CD8-positive, alpha-beta memory T cell (primary cell): ENCODE data around the gene DGKI. TPM values are rescaled to one million over a fixed set of nuclear protein-coding genes. Genes with fewer than 3 reads are reported as not detected.
A peak's percentile ranks its signal among the peaks of the same experiment; 100 is the strongest.

ENCODE experiments used
- CTCF ChIA-PET: fragments of 350-600 bp; sonication (Branson Sonifier 250); formaldehyde crosslinking; loops from one replicate; lab custom pipeline; 2021; ENCODE audit warnings: antibody characterized with exemption; lab: Charles Lee
- POLR2A ChIA-PET: fragments of 350-600 bp; sonication (Branson Sonifier 250); formaldehyde crosslinking; loops from one replicate; lab custom pipeline; 2021; ENCODE audit warnings: antibody characterized with exemption; lab: Charles Lee
- DNase-seq, 5 donors: peaks; one replicate each; pipeline versions ENCODE4 v3.0.0 to v3.0.0-alpha.2; 2020 to 2022; ENCODE audit warnings: mixed read lengths in 1 of 5
- H3K27ac ChIP-seq: one replicate; pipeline ENCODE4 v1.7.0; 2013; ENCODE audit warnings: low read depth, mild to moderate bottlenecking, low read length, moderate library complexity
- H3K27me3 ChIP-seq: 2 replicates; pipeline ENCODE4 v1.7.0; 2013; ENCODE audit warnings: low read length, mild to moderate bottlenecking; ENCODE audit not compliant: insufficient read depth, poor library complexity, severe bottlenecking
- H3K36me3 ChIP-seq: 2 replicates; pipeline ENCODE4 v1.7.0; 2013; ENCODE audit warnings: mild to moderate bottlenecking, low read length, moderate library complexity; ENCODE audit not compliant: insufficient read depth
- H3K4me1 ChIP-seq: 2 replicates; pipeline ENCODE4 v1.7.0; 2013; ENCODE audit warnings: mild to moderate bottlenecking, low read length, moderate library complexity; ENCODE audit not compliant: insufficient read depth
- H3K4me3 ChIP-seq: 2 replicates; pipeline ENCODE4 v1.7.0; 2013; ENCODE audit warnings: mild to moderate bottlenecking, low read length
- H3K9me3 ChIP-seq: 2 replicates; pipeline ENCODE4 v1.7.0; 2013; ENCODE audit warnings: mild to moderate bottlenecking, low read length
- H3K27ac Mint-ChIP-seq, 8 donors: one replicate each; pipeline ENCODE4 v1.8.0; 2020 to 2021; ENCODE audit warnings: mixed read lengths in 8 of 8, mild to moderate bottlenecking in 6 of 8, inconsistent platforms in 3 of 8, moderate library complexity in 3 of 8
- H3K27me3 Mint-ChIP-seq, 2 donors: one replicate each; pipeline ENCODE4 v1.8.0; 2020 to 2021; ENCODE audit warnings: mixed read lengths in 2 of 2, mild to moderate bottlenecking in 1 of 2, moderate library complexity in 1 of 2
- H3K36me3 Mint-ChIP-seq, 3 donors: one replicate each; pipeline ENCODE4 v1.8.0; 2020 to 2021; ENCODE audit warnings: mixed read lengths in 3 of 3, inconsistent platforms in 1 of 3, mild to moderate bottlenecking in 1 of 3
- H3K4me1 Mint-ChIP-seq, 3 donors: one replicate each; pipeline ENCODE4 v1.8.0; 2020 to 2021; ENCODE audit warnings: mixed read lengths in 3 of 3, inconsistent platforms in 1 of 3, mild to moderate bottlenecking in 1 of 3
- H3K4me3 Mint-ChIP-seq, 7 donors: one replicate each; pipeline ENCODE4 v1.8.0; 2020 to 2021; ENCODE audit warnings: mixed read lengths in 7 of 7, mild to moderate bottlenecking in 6 of 7, moderate library complexity in 4 of 7, inconsistent platforms in 2 of 7
- H3K9me3 Mint-ChIP-seq, 5 donors: one replicate each; pipeline ENCODE4 v1.8.0; 2020 to 2022; ENCODE audit warnings: mixed read lengths in 5 of 5, mild to moderate bottlenecking in 3 of 5, moderate library complexity in 2 of 5, inconsistent platforms in 1 of 5
- polyA plus RNA-seq: library from polyadenylated mRNA; unstranded; fragments of 300-500 nt; fragmentation: Illumina TruSeq; gene quantifications from one replicate; pipeline ENCODE4 v1.2.3, GENCODE V29; 2021
- total RNA-seq, 2 experiments: library from RNA; stranded (reverse); gene quantifications; one replicate each; pipeline ENCODE4 v1.2.3, GENCODE V29; 2021

Gene DGKI
- total and polyA plus RNA-seq, 3 experiments from 2014 or later = 1.3 to 1.4 TPM; not detected in 1

DNA sequence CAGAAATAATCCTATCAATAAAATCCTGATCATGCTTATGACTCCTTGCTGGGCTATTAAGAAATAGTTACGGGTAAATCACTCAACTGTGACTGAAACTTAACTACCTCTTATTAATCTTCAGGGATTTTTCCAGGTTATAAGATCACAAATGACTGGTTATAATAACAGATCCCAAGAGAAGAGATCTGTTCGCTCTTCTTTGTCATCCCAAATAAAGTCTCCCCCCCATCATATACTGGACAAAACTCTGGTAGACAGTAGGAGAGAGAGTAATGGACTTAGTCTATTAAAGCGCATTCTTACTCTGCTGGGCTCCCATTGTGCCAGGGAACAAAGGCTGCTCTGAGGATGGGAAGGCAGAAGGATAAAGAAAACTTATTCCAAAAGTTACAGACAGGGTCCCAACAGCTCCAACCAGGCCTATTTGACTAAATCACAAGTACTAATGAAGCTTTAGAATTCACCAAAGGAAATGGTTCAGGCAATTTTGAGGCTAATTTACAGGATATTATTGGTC is 233.7 kb downstream of the DGKI start:
- H3K4me3 Mint-ChIP-seq = no peak overlapping the region
- Histone ChIP-seq H3K9me3 (no peaks in the 10 kb centered on the region), H3K27ac (no peak overlapping the region), H3K4me1 (no peaks in the 10 kb centered on the region), H3K27me3 (no peaks in the 10 kb centered on the region), H3K4me3 (no peak overlapping the region), H3K36me3 (no peaks in the 10 kb centered on the region)
- H3K27ac Mint-ChIP-seq = no peak overlapping the region
- no peaks in the 10 kb centered on the region for H3K36me3 Mint-ChIP-seq
- no peaks in the 10 kb centered on the region for H3K4me1 Mint-ChIP-seq
- CTCF ChIA-PET = no interaction called here
- no peak for DNase-seq
- peaks cover 0 to 9% of the 10 kb centered on the region in 2 donors for H3K27me3 Mint-ChIP-seq
- POLR2A ChIA-PET = no interaction called here
- no peaks in the 10 kb centered on the region for H3K9me3 Mint-ChIP-seq

DNA sequence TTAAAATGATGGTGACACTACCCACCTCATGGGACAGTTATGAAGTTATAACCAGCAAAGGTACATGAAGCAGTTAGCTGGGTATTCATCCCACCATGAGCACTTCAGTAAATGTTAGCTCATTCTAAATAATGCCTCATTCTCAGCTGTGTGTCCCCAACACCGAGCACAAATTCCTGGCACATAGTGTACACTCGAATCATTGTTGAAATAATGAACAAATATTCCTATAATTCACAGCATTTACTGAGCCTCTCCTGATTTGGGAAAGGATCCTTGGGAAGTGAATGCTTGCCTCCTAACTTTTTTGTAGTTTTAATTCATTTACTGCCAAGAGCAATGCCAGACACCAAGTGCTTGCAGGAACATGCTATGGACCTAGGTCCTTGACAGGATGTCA is 235.2 kb downstream of the DGKI start:
- ChIA-PET CTCF (no interaction called here), POLR2A (no interaction called here)
- H3K27ac Mint-ChIP-seq = no peak overlapping the region
- Histone ChIP-seq H3K27ac (no peak overlapping the region), H3K4me3 (no peak overlapping the region), H3K27me3 (no peaks in the 10 kb centered on the region), H3K36me3 (no peaks in the 10 kb centered on the region), H3K9me3 (no peaks in the 10 kb centered on the region), H3K4me1 (no peaks in the 10 kb centered on the region)
- no peaks in the 10 kb centered on the region for H3K9me3 Mint-ChIP-seq
- H3K36me3 Mint-ChIP-seq = no peaks in the 10 kb centered on the region
- peaks cover 0 to 12% of the 10 kb centered on the region in 2 donors for H3K27me3 Mint-ChIP-seq
- DNase-seq = no peak
- no peaks in the 10 kb centered on the region for H3K4me1 Mint-ChIP-seq
- no peak overlapping the region for H3K4me3 Mint-ChIP-seq

DNA sequence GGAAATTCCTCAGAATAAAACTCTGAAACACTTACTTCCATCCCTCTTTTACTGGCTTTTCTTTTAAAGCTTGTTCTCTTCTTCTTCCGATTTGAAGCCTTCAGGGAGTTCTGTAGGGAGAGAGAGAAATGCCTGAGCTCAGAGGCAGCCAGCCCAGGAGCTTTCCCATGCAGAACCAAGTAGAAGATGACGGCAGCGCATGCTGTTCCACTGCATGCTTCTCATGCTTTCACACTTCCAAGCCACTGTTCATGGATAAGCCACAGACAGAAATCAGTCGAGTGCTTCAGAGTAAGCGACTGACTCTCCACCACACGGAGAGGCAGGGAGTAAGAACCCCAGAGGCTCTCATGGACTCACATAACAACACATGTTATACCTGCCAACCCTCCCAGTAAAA is 237.3 kb downstream of the DGKI start:
- Histone ChIP-seq H3K9me3 (no peaks in the 10 kb centered on the region), H3K4me3 (no peak overlapping the region), H3K4me1 (no peaks in the 10 kb centered on the region), H3K36me3 (no peaks in the 10 kb centered on the region), H3K27me3 (no peaks in the 10 kb centered on the region), H3K27ac (no peak overlapping the region)
- Mint-ChIP-seq H3K27me3 (peaks cover 1 to 14% of the 10 kb centered on the region in 2 donors), H3K9me3 (no peaks in the 10 kb centered on the region), H3K36me3 (no peaks in the 10 kb centered on the region), H3K27ac (no peak overlapping the region), H3K4me3 (no peak overlapping the region), H3K4me1 (no peaks in the 10 kb centered on the region)
- ChIA-PET CTCF (no interaction called here), POLR2A (no interaction called here)
- no peak for DNase-seq

DNA sequence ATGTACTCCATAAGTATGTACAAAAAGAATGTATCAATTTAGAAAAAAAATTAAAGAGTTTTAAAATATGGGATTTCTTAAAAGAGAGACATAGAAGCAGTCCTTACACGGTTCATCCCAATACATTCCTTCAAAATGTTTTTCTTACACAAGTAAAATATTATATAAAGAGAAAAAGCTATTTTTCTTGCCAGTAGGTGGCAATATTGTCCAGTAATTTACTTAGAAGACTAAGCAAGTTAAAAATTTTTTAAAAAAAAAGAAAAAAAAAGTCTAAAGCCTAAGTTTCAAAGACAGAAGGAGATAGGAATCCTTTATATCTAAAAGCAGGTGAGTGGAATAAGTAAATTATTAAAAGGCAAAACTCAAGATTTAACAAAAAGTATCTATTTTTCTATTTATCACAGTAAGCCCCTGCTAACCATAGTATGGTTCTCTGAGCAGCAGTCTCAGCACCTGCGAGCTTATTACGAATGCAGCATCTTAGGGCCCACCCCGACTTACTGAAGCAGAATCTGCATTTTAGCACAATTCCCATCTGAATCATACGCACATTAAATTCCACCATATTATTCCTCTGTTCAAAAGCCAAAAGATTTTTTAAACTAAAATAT is 240.6 kb downstream of the DGKI start:
- CTCF ChIA-PET = no interaction called here
- H3K27me3 ChIP-seq = no peaks in the 10 kb centered on the region
- H3K36me3 Mint-ChIP-seq = no peaks in the 10 kb centered on the region
- H3K27ac Mint-ChIP-seq = no peak overlapping the region
- peak in 1 of 5 donors; percentile 4 for DNase-seq
- H3K27ac ChIP-seq = no peak overlapping the region
- no peaks in the 10 kb centered on the region for H3K9me3 Mint-ChIP-seq
- H3K4me3 ChIP-seq = no peak overlapping the region
- H3K36me3 ChIP-seq = no peaks in the 10 kb centered on the region
- H3K9me3 ChIP-seq = no peaks in the 10 kb centered on the region
- peaks cover 2 to 10% of the 10 kb centered on the region in 2 donors for H3K27me3 Mint-ChIP-seq
- H3K4me3 Mint-ChIP-seq = no peak overlapping the region
- no peaks in the 10 kb centered on the region for H3K4me1 Mint-ChIP-seq
- POLR2A ChIA-PET = no interaction called here
- no peaks in the 10 kb centered on the region for H3K4me1 ChIP-seq

DNA sequence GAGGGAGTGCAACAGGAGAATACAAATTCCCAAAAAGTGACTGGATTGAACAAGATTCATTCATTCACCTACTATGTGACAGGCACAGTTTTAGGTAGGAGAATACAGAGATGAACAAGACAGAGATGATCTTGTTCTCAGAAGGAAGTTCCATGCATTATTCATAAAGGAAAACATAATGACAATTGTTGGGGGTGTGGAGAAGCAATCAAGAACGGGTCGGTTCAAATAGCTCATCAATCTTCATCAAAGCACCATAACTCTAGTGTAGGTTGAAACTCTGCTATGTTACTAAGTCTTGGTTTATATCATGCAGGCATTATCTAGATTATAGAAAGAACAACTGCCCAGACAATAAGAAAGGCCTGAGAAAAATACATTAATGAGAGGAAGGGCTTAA is 243.7 kb downstream of the DGKI start:
- Histone ChIP-seq H3K4me3 (no peak overlapping the region), H3K9me3 (no peaks in the 10 kb centered on the region), H3K4me1 (no peaks in the 10 kb centered on the region), H3K27me3 (no peaks in the 10 kb centered on the region), H3K36me3 (no peaks in the 10 kb centered on the region), H3K27ac (no peak overlapping the region)
- CTCF ChIA-PET = no interaction called here
- H3K36me3 Mint-ChIP-seq = no peaks in the 10 kb centered on the region
- no peaks in the 10 kb centered on the region for H3K4me1 Mint-ChIP-seq
- POLR2A ChIA-PET = no interaction called here
- DNase-seq = no peak
- H3K27ac Mint-ChIP-seq = no peak overlapping the region
- H3K27me3 Mint-ChIP-seq = peaks cover 5 to 10% of the 10 kb centered on the region in 2 donors
- no peak overlapping the region for H3K4me3 Mint-ChIP-seq
- H3K9me3 Mint-ChIP-seq = no peaks in the 10 kb centered on the region

DNA sequence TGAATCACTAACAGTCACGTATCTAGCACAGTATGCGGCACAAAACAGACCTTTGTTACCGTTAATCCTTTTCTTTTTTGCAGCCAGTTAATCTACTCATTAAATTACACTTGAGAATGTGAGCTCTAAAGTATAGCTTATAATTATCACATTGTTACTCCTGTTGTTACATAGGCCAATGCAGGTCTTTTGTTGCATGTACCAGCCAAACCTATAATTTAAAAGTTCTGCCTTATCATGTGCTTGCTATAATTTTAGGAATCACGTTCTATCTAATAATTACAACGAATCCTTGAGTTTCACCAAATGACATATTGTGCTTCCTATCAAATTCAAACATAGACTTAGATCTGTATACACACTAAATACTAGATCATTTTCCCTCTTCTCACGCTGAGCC is 245.1 kb downstream of the DGKI start:
- CTCF ChIA-PET = no interaction called here
- peaks cover 4 to 5% of the 10 kb centered on the region in 2 donors for H3K27me3 Mint-ChIP-seq
- H3K9me3 Mint-ChIP-seq = no peaks in the 10 kb centered on the region
- no peaks in the 10 kb centered on the region for H3K36me3 Mint-ChIP-seq
- no peak for DNase-seq
- H3K4me1 Mint-ChIP-seq = no peaks in the 10 kb centered on the region
- no peak overlapping the region for H3K4me3 Mint-ChIP-seq
- POLR2A ChIA-PET = no interaction called here
- Histone ChIP-seq H3K36me3 (no peaks in the 10 kb centered on the region), H3K27ac (no peak overlapping the region), H3K4me3 (no peak overlapping the region), H3K4me1 (no peaks in the 10 kb centered on the region), H3K27me3 (no peaks in the 10 kb centered on the region), H3K9me3 (no peaks in the 10 kb centered on the region)
- H3K27ac Mint-ChIP-seq = no peak overlapping the region

DNA sequence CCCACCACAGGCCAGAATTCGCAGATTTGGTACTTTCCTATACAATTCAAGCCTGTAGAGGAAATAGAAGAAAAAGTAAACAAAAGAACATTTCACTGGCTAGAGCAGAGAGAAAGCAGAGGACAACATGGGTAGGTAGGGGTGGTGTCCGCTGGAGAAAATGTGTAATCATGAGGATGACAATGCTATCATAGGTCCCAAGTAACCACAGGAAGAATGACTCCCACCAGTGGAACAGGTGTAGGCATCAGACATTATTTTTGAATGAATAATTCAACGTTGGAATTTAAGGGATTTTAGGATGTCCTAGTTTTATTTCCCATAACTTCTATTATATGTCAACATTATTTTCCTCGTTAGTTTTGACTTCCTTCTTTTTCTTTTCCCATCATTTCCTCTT is 248.9 kb downstream of the DGKI start:
- H3K4me3 ChIP-seq = no peak overlapping the region
- no peaks in the 10 kb centered on the region for H3K9me3 ChIP-seq
- DNase-seq = no peak
- H3K27ac ChIP-seq = no peak overlapping the region
- Mint-ChIP-seq H3K36me3 (no peaks in the 10 kb centered on the region), H3K9me3 (no peaks in the 10 kb centered on the region), H3K27me3 (peaks cover 0 to 4% of the 10 kb centered on the region in 2 donors), H3K4me3 (no peak overlapping the region), H3K27ac (no peak overlapping the region), H3K4me1 (no peaks in the 10 kb centered on the region)
- H3K36me3 ChIP-seq = no peaks in the 10 kb centered on the region
- no peaks in the 10 kb centered on the region for H3K27me3 ChIP-seq
- H3K4me1 ChIP-seq = no peaks in the 10 kb centered on the region
- ChIA-PET POLR2A (no interaction called here), CTCF (no interaction called here)

DNA sequence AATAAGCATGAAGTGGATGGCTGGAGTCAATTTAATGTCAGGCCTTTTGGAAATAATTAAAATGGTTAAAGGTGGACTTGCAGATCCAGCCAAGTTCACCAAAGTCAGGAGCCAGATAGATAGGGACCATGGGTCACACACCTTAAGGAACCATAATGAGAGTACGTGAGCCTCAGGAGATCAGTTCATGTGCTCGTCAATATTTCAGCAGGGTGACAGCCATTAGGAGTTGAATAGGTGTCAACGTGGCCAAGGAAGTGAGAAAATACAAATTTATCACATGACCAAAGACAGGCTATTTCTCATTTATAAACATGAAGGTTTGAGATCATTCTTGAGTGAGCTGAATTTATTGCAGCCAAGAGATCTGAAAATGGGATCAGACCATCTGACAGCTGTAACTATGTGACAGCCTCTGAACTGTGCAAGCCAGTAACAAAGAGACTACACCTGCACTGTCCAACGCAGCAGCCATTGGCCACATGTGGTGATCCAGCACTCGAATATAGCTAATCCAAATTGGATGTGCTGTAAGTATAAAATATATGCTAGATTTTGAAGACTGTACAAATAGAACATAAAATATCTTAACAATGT is 253.6 kb downstream of the DGKI start:
- Mint-ChIP-seq H3K4me1 (no peaks in the 10 kb centered on the region), H3K4me3 (no peak overlapping the region)
- CTCF ChIA-PET = no interaction called here

More for the DNA sequence above, 253.6 kb downstream of the DGKI start:
- Mint-ChIP-seq H3K9me3 (no peaks in the 10 kb centered on the region), H3K27me3 (peaks cover 0 to 3% of the 10 kb centered on the region in 2 donors), H3K36me3 (no peaks in the 10 kb centered on the region), H3K27ac (no peak overlapping the region)
- Histone ChIP-seq H3K27ac (no peak overlapping the region), H3K36me3 (no peaks in the 10 kb centered on the region), H3K4me1 (no peaks in the 10 kb centered on the region), H3K27me3 (no peaks in the 10 kb centered on the region), H3K9me3 (no peaks in the 10 kb centered on the region), H3K4me3 (no peak overlapping the region)
- POLR2A ChIA-PET = no interaction called here
- DNase-seq = no peak
